Measurements from ENCODE around the gene OR2K2. TPM values are rescaled to one million over a fixed set of nuclear protein-coding genes. Genes with fewer than 3 reads are reported as not detected.
A peak's percentile ranks its signal among the peaks of the same experiment; 100 is the strongest.

The OR2K2 gene
- total and polyA plus RNA-seq, 10 of the 15 experiments (the other 5 are each of a cell fraction or from before 2014, with no cell fraction given) = 0.12 TPM; not detected in 9

GRCh38 chr9:111298731-111299598 is 31.1 kb downstream of the OR2K2 start:
- peak; percentile 87 for ATAC-seq
- Histone ChIP-seq H3K4me1 (ENCODE audit: control insufficient read depth, insufficient read depth, low read length) (no peaks in the 10 kb centered on the region), H3K4me3 (no peak overlapping the region), H4K20me1 (ENCODE audit: control insufficient read depth, insufficient read depth) (no peaks in the 10 kb centered on the region), H3K4me2 (ENCODE audit: control insufficient read depth, insufficient read depth) (no peak overlapping the region), H3K36me3 (ENCODE audit: control insufficient read depth in 2 of 2, insufficient read depth in 2 of 2, low read length in 1 of 2) (no peaks in the 10 kb centered on the region), H3K27ac (ENCODE audit: control insufficient read depth, insufficient read depth) (no peak overlapping the region), H3K79me2 (ENCODE audit: control insufficient read depth, insufficient read depth, low read length) (no peaks in the 10 kb centered on the region), H3K27me3 (replicated peaks in 1 of 2; ENCODE audit: control insufficient read depth in 2 of 2, insufficient read depth in 2 of 2, low read length in 1 of 2) (no peaks in the 10 kb centered on the region), H2AFZ (ENCODE audit: control insufficient read depth, low read depth, low read length) (no peak overlapping the region), H3K9ac (ENCODE audit: control insufficient read depth, insufficient read depth, low read length) (no peak overlapping the region), H3K9me3 (replicated peaks; ENCODE audit: control insufficient read depth, insufficient read depth, low read length) (no peaks in the 10 kb centered on the region)
- 26% methylated on average over 6 of the region's 6 CpGs for WGBS (ENCODE audit: insufficient coverage, insufficient replicate concordance, low lambda C conversion rate, missing lambda C conversion rate)
- SMC1A ChIA-PET (ENCODE audit: uncharacterized antibody, unreplicated experiment) = interaction anchor here (0.6 to 5.9 kb wide), 27 partner anchors 8 to 1915 kb away, joined by 3 to 59 read pairs (median 4); partner anchors contain the start of gene LPAR1
- POLR2A ChIA-PET = no interaction called here
- FAIRE-seq = peak; percentile 95
- in situ Hi-C loops (cut with MboI) (loop anchor here (5.0 to 10.0 kb wide), 3 partner anchors 262 to 854 kb away; partner anchors contain the start of gene LPAR1), intact Hi-C loops (cut with micrococcal nuclease; ENCODE audit: unreplicated experiment) (loop anchor here (1.0 to 10.0 kb wide), 10 partner anchors 20 to 1114 kb away; no protein-coding TSS in a partner anchor)
- CTCF ChIA-PET = interaction anchor here (0.7 to 5.5 kb wide), 21 partner anchors 10 to 867 kb away, joined by 3 to 50 read pairs (median 3); partner anchors contain the start of gene LPAR1
- RAD21 ChIA-PET (ENCODE audit: unreplicated experiment) = interaction anchor here (0.6 to 5.0 kb wide), 19 partner anchors 120 to 676 kb away, joined by 3 to 37 read pairs (median 3); partner anchors contain the start of gene LPAR1
- BruUV-seq (replicated peaks) = no TSS peak
- peak; percentile 37 for DNase-seq (ENCODE audit: low read depth, low spot score)
- TF ChIP-seq ATF7 (IDR thresholded peaks at IDR 0.05; ENCODE audit: low read depth) (peak; percentile 11; the same call in 1 of the 2 replicates), RB1 (IDR thresholded peaks at IDR 0.05; ENCODE audit: borderline replicate concordance) (peak; percentile 47; the same call in 1 of the 2 replicates), ZBTB11 (CRISPR knock-in tag; IDR thresholded peaks at IDR 0.05) (no peak), MAX (IDR thresholded peaks at IDR 0.05; ENCODE audit: low read depth, low read length) (no peak), CTCF (IDR thresholded peaks at IDR 0.05 in 2 of 3, conservative IDR thresholded peaks at IDR 0.05 in 1 of 3; ENCODE audit: control insufficient read depth in 2 of 3, extremely low read depth in 1 of 3, insufficient read depth in 1 of 3, low read depth in 3 of 3, low read length in 3 of 3) (peak; percentile 56 to 87 (median 65)), SMC3 (IDR thresholded peaks at IDR 0.05; ENCODE audit: borderline replicate concordance, low read length) (peak; percentile 98), RAD21 (IDR thresholded peaks at IDR 0.05; ENCODE audit: insufficient read depth, low read depth, low read length) (peak; percentile 99), SKIL (IDR thresholded peaks at IDR 0.05; ENCODE audit: low read depth, poor library complexity, severe bottlenecking) (peak; percentile 46)
